HG03060 (cell line): ENCODE results near the gene CST3.
"Not testable (repeated sequence)": the region's sequence is repeated elsewhere in the genome, so short reads cannot be mapped to it uniquely, and the experiment has no call there.

Experiments
- ATAC-seq: cut with Tn5 transposase; IDR thresholded peaks from one replicate; pipeline ENCODE4 v1.9.1; 2021; ENCODE audit warnings: low read depth, moderate number of reproducible peaks; ENCODE audit not compliant: unreplicated experiment

The CST3 gene

DNA sequence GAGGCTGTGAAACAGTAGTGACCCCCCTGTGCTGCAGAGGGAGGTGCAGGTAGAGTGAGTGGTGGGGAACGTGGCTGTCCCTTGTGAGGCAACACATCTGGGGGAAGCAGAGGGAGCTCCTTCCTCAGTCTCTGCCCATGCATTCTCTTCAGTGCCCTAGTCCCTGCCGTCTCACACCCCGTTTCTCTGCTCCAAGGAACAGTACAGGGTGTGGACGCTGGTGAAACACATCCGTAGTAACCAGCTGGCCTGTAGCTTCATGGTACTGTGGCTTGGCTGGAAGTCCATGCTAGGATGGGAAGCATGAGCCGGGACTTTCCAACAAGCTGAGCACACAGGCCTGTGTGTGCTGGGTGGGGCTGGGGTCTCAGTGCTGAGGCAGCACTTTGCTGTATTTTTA lies 25.4 kb upstream of the CST3 start:
- ATAC-seq, result no peak

DNA sequence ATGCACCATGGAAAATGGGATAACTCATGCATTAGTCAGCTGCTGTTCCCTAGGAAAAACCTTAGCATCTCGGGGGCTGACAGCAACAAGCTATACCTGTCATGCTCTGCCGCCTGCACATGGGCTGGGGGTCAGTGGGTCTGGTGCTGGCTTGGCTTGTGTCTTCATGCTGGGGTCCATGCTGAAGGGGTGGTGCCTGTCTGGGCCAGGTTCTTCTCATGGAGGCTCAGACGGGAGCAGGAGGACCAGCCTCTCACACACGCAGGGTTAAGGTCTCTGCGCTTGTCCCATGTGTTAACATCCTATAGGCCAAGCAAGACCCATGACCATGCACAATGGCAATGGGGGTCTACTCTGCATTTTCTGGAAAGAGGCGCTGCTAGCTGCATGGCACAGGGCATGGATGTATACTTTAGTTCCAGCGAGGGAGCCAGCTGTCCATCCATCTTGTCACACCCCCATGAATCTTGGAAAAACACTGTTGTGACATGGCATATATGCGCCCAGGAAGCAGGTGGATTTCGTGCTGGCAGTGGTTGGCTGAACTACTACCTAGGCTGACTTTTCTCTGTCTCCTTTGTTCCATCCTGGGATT lies 24.6 kb upstream of the CST3 start:
- ATAC-seq, result no peak

DNA sequence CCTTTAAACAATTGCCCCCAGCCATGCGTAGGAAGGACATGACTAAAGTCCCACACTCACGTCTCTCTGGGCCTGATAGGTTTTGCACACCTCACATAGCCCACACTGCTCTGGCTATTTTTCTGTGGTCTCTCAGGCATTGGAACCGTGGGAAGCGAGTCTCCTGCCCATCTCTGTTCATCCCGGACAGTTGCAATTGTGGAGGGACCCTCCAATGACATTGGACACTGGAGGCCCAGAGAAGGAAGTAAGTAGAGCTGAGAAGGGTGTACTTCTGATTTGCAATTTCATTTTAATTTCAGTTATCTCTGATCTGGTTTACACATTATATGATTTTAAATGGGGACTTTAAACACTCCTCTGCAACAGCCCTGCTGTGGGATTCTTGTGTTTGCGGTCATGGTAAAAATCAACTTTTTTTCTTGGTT lies 23.3 kb upstream of the CST3 start:
- no peak for ATAC-seq

DNA sequence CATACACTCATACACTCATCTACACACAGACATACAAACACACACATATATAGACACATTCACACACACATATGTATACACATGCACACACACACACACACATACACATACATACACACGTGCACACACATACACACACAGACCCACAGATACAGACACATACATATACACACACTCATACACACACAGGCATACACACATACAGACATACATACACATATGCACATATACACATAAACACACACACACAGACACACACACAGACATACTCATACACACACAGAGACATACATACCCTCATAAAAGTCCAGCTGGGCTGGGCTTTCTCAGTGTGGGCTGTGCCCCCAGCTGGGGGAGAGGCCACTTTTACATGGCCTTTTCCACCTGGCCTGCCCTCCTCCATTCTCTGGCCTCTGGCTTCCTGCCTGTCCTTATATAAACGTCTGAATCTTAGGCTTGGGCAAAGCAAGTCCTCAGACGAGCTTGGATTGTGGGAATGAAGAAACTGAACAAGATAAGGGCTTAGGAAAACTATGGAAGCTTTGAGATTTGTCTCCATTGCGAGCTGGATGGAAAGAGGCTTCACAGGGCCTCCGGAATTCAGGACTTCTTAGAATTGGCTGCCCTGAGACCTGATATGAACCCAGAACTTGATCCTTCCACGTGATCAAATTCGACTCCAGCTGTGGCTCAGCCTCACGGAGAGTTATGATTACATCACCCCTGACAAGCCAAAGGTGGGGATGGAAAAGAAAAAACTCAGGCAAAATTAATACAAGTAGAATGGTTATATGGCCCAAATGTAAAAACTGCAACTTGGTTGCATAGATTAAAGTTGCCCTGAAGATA lies 22.5 kb upstream of the CST3 start:
- ATAC-seq, result no peak

DNA sequence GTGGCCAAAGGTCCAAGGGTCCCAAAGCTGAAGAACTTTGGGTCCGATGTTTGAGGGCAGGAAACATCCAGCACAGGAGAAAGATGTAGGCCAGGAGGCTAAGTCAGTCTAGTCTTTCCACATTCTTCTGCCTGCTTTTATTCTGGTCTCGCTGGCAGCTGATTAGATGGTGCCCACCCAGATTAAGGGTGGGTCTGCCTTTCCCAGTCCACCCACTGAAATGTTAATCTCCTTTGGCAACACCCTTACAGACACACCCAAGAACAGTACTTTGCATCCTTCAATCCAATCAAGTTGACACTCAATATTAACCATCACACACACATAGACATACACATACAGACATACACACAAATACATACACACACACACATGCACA lies 21.8 kb upstream of the CST3 start:
- not testable (repeated sequence) for ATAC-seq

DNA sequence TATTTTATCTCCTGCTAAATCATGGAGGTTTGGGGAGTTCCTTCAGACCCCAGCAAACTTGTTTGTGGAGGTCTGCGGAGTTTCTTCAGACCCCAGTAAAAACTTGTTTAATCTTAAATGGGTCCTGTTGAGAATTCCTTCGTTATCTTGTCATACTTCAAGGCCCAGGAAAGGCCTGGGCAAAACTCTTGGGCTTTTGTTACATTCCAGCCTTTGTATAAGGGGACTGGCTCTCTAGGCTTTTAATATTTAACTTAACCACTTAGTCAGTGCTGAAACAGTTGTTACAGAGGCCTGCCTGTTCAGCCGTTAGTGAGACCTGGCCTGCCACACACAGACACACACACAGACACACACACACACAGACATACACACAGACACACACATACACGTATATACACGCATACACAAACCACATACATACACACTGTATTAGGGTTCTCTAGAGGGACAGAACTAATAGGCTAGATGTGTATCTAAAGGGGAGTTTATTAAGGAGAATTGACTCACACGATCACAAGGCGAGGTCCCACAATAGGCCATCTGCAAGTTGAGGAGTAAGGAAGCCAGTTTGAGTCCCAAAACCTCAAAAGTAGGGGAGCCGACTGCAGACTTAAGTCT lies 21.3 kb upstream of the CST3 start:
- ATAC-seq, result no peak

DNA sequence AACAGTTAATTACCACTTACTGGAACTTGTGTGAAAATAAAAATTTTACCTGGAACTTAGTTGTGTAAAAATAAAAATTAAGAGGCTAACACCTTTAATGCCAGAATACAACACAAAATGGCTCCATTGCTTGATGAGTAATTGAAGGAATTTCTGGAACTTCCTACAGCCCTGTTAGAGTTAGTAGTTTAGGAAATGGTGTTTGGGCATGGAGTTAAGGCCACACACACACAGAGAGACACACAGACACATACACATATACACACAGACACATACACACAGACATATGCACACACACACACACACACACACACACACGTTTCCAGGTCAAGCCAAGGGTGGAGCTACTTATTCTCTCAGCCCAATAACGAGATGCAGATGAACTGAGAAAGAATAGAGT lies 20.6 kb upstream of the CST3 start:
- ATAC-seq, result no peak

DNA sequence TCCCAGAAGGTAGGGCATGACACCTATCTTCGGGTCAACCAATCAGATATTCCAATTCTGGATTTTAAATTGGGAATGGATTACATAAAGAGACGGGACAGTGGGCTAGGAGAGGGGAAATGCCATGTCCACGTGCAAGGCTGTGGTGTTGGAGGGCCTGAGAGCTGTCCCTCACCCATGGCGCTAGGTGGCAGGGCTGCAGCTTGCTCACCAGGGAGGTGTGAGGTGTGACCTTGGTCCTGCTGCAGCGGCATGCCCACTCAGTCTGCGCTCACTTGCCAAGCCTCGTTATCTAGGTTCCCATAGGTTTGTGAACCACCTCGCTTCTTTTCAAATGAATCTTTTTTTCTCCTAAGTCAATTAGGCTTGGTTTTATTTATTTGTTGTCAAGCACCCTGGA lies 19.4 kb upstream of the CST3 start:
- ATAC-seq, result no peak

DNA sequence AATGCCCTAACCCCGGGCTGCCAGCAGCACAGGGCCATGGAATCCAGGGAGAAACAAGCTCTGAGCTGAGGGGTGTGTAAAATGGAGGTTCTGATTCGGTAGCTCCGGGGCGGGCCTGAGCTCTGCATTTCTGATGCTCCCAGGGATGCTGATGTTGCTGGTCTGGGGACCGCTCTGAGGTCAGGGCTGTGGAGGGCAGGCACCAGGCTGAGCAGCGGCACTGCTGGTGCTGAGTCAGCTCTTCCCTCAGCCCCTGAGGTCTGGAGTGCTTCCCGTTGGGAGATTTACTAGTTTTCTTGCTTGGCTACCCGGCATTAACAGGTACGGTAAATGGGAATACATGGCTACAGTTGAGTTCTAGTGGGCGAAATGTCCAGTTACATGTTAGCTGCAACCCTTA lies 18.6 kb upstream of the CST3 start:
- no peak for ATAC-seq

DNA sequence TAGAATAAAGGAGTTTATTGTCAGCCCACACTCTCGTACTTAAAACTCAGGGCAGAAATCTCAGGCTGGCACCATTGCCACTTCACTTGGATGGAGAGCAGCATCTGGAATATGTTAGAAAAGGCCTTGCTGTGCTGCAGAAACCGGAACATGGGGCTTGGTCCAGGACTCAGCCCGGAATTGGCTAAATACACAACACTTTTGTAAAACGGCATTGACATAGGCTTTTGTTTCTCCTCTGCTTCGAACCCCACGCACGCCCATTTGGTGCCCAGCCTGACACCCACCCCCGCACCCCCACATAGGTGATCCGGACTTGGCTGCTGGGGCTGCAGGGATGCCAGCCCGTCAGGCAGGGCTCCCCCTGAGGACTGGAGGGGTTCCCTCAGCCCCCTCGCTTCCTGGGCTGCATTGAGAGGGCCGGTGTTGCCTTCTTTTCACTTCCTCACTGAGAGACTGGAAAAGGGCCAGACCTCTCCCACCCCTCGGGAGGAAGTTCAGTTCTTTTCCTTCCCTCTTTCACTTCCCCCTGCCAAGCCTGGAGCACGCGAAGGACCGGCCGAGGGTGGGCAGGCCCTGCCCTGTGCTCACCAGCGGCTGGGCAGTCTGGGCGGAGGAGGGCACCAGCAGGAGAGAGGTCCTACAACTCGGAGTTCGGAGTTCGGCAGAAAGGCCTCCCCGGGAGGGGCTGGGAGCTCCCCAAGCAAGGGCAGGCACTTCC lies 17.9 kb upstream of the CST3 start:
- no peak for ATAC-seq

DNA sequence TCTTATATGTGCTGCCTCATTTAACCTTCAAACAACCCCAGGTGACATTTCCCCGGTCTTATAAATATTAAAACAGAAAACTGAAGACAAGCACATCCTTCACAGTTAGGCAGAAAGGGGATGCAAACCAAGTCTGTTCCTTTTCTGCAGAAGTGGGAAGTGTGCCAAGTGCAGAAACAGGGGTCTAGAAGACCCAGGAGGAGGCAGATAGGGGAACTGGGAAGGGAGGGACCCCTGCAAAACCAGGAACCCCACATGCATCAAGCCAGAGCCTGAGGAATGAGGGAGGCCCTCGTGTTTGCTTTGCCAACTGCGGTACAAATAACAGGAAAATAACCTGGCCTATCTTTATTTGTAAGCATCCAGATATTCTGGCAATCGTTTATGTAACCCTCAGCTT lies 17.0 kb upstream of the CST3 start:
- no peak for ATAC-seq

DNA sequence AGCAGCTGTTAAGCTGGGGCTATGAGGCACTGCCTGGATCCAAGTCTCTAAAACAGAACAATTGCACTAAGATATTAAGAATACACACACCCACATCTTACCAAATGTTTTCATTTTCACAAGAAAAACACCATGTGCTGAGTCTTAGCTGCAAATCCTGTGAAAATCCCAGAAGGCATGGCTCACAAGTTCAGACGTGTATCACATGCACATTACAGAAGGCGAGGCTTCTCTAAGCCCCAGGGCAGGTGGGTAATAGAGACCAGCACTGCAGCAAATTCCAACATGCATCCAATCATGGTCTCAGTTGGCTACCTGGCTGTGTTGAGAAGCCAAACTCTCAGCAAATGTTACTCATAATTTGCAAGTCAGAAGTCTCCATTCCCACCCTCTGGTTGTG lies 16.2 kb upstream of the CST3 start:
- no peak for ATAC-seq

DNA sequence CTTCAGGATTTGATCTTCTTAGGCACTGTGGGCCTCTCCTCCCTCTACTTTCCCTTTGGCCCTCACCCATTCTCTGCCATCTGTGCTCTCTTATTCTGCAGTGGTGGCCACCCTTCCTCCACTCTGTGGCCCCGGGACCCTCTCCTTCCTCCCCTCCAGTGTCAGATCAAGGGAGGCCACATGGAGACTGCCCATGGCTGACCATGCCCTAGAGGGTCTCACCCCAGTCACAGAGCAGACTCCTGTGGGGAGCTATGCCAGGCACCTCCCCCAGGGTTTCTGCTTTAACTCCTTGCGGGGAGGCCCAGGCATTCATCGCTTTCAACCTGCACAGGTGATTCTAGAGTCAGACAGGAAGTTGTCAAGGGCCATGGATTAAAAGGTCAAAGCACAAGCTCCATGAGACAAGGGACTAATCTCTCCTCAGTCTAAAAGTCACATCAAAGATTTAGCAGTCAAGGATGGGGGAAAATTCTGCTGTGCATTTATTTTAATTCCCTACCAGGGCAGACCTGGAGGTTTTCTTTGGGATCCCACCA lies 15.7 kb upstream of the CST3 start:
- ATAC-seq, result no peak

DNA sequence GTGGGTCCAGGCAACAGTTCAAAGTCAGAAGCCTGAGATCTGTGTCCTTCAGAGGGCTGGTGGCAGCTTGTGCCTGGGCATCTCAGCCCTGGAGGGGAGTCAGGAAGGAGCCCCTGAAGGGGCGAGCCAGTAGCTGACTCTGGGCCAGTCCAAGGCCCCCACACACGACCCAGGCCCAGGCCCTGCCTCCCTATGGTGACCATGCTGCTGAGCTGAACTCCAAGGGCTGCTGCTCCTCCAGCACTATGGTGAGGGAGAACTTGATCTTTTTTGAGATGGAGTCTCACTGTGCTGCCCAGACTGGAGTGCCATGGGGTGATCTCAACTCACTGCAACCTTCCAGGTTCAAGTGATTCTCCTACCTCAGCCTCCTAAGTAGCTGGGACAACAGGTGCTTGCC lies 15.2 kb upstream of the CST3 start:
- ATAC-seq, result no peak

DNA sequence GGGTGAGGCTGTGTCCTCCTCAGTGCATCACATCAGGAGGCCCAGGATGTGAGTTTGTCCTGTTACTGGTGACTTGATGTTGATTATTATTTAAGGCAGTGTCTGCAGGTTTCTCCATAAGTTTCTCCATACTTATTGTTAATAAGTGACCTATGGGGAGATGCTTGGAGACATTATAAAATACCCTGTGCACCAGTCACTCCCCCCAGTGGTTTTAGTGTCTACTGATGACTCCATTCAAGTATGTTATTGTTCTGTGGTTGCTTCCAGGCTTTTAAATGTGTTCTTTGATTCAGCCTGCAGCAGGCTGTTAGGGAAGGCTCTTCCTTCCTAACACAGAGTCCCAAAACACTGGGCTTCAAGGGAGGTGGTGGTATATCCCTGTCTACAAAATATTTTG lies 14.6 kb upstream of the CST3 start:
- ATAC-seq, result no peak

DNA sequence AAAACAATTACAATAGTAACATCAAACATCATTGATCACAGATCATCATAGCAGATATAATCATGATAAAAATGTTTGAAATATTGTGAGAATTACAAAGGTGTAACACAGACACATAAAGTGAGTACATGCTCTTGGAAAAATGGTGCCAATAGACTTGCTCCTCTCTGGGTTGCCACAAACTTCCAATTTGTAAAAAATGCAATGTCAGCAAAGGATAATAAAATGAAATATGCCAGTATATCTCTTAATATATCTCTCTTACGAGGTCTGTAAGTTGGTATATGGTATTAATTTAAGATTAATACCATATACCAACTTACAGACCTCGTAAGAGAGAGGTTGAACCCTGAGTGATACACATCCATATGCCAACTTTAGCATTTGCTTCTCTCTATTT lies 13.4 kb upstream of the CST3 start:
- no peak for ATAC-seq

DNA sequence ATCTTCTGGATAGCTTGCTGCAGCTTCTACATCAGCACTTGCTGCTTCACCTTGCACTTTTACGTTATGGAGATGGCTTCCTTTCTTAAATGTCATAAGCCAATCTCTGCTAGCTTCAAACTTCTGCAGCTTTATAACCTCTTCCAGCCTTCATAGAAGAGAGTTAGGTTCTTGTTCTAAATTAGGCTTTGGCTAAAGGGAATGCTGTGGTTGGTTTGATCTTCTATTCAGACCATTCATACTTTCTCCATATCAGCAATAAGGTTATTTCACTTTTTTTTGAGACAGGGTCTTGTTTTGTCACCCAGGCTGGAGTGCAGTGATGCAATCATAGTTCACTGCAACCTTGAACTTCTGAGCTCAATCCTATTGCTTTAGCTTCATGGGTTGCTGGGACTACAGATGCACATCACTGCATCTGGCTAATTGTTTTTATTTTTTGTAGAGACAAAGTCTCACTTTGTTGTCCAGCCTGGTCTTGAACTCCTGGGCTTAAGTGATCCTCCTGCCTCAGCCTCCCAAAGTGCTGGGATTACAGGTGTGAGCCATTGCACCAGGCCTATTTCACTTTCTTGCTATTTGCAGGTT lies 12.2 kb upstream of the CST3 start:
- no peak for ATAC-seq

DNA sequence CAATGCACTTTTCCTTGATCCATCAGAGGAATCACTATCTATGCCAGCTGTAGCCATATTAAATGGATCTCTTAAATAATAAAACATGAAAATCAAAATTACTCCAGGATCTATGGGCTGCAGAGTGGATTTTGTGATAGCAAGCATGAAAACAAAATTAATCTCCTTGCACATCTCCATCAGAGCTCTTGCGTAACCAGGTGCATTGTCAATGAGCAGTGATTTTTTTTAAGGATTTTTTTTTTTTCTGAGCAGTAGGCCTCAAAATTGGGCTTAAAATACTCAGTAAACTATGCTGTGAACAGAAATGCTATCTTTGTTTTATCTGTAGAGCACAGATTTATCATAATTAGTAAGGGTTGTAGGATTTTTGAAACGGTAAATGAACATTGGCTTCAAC lies 11.5 kb upstream of the CST3 start:
- no peak for ATAC-seq

DNA sequence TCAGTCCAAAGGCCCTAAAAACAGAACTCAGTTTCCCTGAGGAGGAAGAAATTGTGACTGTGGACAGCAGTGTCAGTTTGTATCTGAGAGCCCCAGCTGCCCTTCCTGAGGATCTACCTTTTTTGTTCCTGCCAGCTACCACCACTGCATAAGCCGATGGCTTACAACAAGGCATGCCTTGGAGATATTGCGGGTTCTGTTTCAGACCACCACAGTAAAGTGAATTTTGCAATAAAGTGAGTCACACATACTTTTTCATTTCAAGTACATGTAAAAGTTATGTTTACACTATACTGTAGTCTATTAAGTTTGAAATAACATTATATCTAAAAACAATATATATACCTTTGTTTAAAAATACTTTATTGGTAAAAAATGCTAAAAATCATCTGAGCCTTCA lies 9.6 kb upstream of the CST3 start:
- ATAC-seq, result no peak

DNA sequence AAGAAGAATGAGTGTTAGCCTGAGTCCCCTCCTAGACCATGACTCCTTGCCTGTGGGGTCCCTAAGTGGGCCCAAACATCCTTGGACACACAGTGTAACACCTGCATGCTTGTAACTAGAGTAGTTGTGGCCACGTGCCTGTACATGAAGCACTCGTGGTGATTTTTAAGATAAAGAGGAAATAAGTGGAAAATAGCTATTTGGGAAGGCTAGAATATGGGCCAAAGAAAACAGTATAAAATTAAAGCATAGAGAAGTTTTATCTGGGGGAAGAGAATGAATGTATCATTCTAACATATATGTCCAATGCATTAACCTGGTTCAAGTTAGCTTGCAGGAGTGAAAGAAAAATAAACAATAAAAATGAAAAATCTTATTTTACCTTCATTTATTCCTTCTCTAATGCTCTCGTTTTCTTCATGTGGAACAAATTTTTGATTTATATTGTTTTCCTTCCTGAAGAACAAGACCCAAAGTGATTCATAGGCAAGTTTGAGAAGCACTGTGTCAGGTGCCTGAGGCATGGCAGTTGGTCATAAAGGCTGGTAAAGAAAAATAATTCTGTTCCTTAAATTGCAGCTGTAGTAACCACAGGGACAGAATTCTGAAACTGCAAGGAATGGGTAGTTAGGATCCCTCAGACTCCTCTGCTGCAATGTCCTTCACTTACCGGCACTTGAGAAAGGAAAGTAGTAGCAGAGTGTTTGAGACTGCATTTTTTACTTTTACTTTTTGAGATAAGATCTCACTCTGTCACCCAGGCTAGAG lies 8.5 kb upstream of the CST3 start:
- no peak for ATAC-seq
